ENCODE data around the gene GSTM5.
"Not testable (repeated sequence)": the region's sequence is repeated elsewhere in the genome, so short reads cannot be mapped to it uniquely, and the experiment has no call there.

- not testable (repeated sequence) for TF ChIP-seq CTCF (IDR thresholded peaks at IDR 0.05; ENCODE audit: insufficient read depth, low read depth, low read length); EZH2 (IDR thresholded peaks at IDR 0.05; ENCODE audit: insufficient read depth, low read length)
These were observed 44.3 kb downstream of the GSTM5 start for GRCh38 chr1:109756325-109756724.
